Ureter (tissue), 1 donor: ENCODE measurements around the gene OTX2. TPM values are rescaled to one million over a fixed set of nuclear protein-coding genes. Genes with fewer than 3 reads are reported as not detected.

Experiments used
- DNase-seq: peaks from one replicate; pipeline ENCODE4 v3.0.0-alpha.2; 2020; ENCODE audit warnings: low spot score
- total RNA-seq: library from RNA; stranded (reverse); gene quantifications from one replicate; pipeline ENCODE4 v1.2.4, GENCODE V29; 2023
- donor health status: DM: yes; HTN: yes; CAD: no.

OTX2 gene
- total RNA-seq, 1 donor from 2014 or later = not detected

GRCh38 chr14:56812364-56813141 is 2.3 kb upstream of the OTX2 start:
- no peak for DNase-seq

- DNase-seq = no peak
These were observed 1.5 kb upstream of the OTX2 start for GRCh38 chr14:56811593-56812363.

- DNase-seq = no peak
These were observed 735 bp upstream of the OTX2 start for GRCh38 chr14:56810836-56811592.

- no peak for DNase-seq
These were observed 771 bp downstream of the OTX2 start for GRCh38 chr14:56809270-56810146.

- DNase-seq = no peak
These were observed 1.7 kb downstream of the OTX2 start for GRCh38 chr14:56808383-56809269.

GRCh38 chr14:56808110-56808382 is 2.2 kb downstream of the OTX2 start:
- DNase-seq = no peak

- DNase-seq = no peak
These were observed 2.7 kb downstream of the OTX2 start for GRCh38 chr14:56807386-56808109.

- DNase-seq = no peak
These were observed 3.5 kb downstream of the OTX2 start for GRCh38 chr14:56806760-56807159.

GRCh38 chr14:56805992-56806727 is 4.1 kb downstream of the OTX2 start:
- no peak for DNase-seq

- DNase-seq = no peak
These were observed 4.9 kb downstream of the OTX2 start for GRCh38 chr14:56805201-56805991.

GRCh38 chr14:56803816-56804535 is 6.3 kb downstream of the OTX2 start:
- DNase-seq = no peak

GRCh38 chr14:56801920-56802319 is 8.4 kb downstream of the OTX2 start:
- no peak for DNase-seq

- DNase-seq = no peak
These were observed 11.0 kb downstream of the OTX2 start for GRCh38 chr14:56799343-56799645.

GRCh38 chr14:56798447-56799342 is 11.6 kb downstream of the OTX2 start:
- no peak for DNase-seq

GRCh38 chr14:56797569-56798446 is 12.5 kb downstream of the OTX2 start:
- no peak for DNase-seq
